ENCODE results near the gene SPATA6L. TPM values are rescaled to one million over a fixed set of nuclear protein-coding genes. Genes with fewer than 3 reads are reported as not detected.
"Not testable (repeated sequence)": the region's sequence is repeated elsewhere in the genome, so short reads cannot be mapped to it uniquely, and the experiment has no call there.

SPATA6L gene
- total and polyA plus RNA-seq, 9 of the 15 experiments (the other 6 are each of a cell fraction or from before 2014, with no cell fraction given), result 0.03 to 1.00 (median 0.08) TPM; not detected in 4

GRCh38 chr9:4661165-4661564, 5.1 kb downstream of the SPATA6L start:
- in situ Hi-C loops (cut with MboI) (no loop called here), intact Hi-C loops (cut with micrococcal nuclease) (loop anchor here (5.0 kb wide), 1 partner anchor 326 kb away; the partner anchor contains the start of gene JAK2)
- ATAC-seq (no peak), FAIRE-seq (no peak), DNase-seq (ENCODE audit: extremely low read depth in 1 of 4, low spot score in 3 of 4) (no peak)
- H3K27me3 ChIP-seq (ENCODE audit: control insufficient read depth in 2 of 2, insufficient read depth in 2 of 2, low read length in 2 of 2), result no peaks in the 10 kb centered on the region
- POLR2A ChIA-PET, result no interaction called here
- no peak overlapping the region for H3K4me2 ChIP-seq (ENCODE audit: insufficient read depth, low read length)
- peaks cover 14% of the 10 kb centered on the region for H3K79me2 ChIP-seq (ENCODE audit: control insufficient read depth, insufficient read depth, low read length)
- no peaks in the 10 kb centered on the region for H3K9me1 ChIP-seq (ENCODE audit: control insufficient read depth, insufficient read depth, low read length)
- BruUV-seq (replicated peaks), result no TSS peak
- no peaks in the 10 kb centered on the region for H4K20me1 ChIP-seq (replicated peaks; ENCODE audit: control insufficient read depth, insufficient read depth, low read length)
- H3K9me3 ChIP-seq (replicated peaks; ENCODE audit: control insufficient read depth, insufficient read depth, low read depth, low read length), result no peaks in the 10 kb centered on the region
- CTCF ChIA-PET (ENCODE audit: low intra/inter-chr PET ratio), result no interaction called here
- no peak overlapping the region for H3K27ac ChIP-seq (ENCODE audit: extremely low read depth, low read depth, low read length)
- no peak overlapping the region for H2AFZ ChIP-seq (ENCODE audit: low read depth, low read length)
- 11% methylated on average over 1 of the region's 1 CpG for WGBS (ENCODE audit: insufficient coverage, low coverage, missing lambda C conversion rate)
- no peak overlapping the region for H3K9ac ChIP-seq (ENCODE audit: insufficient read depth in 1 of 2, low read depth in 2 of 2, low read length in 2 of 2)
- H3K4me3 ChIP-seq, result no peak overlapping the region
- TF ChIP-seq JUN (IDR thresholded peaks at IDR 0.05; ENCODE audit: borderline replicate concordance, low read depth, low read length) (no peak), JUN (CRISPR knock-in tag; IDR thresholded peaks at IDR 0.05; ENCODE audit: borderline replicate concordance) (no peak), MTA2 (IDR thresholded peaks at IDR 0.05; ENCODE audit: low read depth) (no peak), CBX3 (IDR thresholded peaks at IDR 0.05; ENCODE audit: borderline replicate concordance in 1 of 2, low read length in 2 of 2) (no peak), PHF8 (IDR thresholded peaks at IDR 0.05; ENCODE audit: borderline replicate concordance, low read length) (no peak), ZNF232 (CRISPR knock-in tag; IDR thresholded peaks at IDR 0.05) (no peak), POLR2B (IDR thresholded peaks at IDR 0.05; ENCODE audit: low read depth, partially characterized antibody) (no peak), NR2F6 (CRISPR knock-in tag; IDR thresholded peaks at IDR 0.05) (no peak), ZNF507 (tag; conservative IDR thresholded peaks at IDR 0.05) (no peak), HDAC3 (IDR thresholded peaks at IDR 0.05; ENCODE audit: borderline replicate concordance, partially characterized antibody) (no peak), ZNF778 (CRISPR knock-in tag; IDR thresholded peaks at IDR 0.05) (no peak)
- TF ChIP-seq, protein P1, sequence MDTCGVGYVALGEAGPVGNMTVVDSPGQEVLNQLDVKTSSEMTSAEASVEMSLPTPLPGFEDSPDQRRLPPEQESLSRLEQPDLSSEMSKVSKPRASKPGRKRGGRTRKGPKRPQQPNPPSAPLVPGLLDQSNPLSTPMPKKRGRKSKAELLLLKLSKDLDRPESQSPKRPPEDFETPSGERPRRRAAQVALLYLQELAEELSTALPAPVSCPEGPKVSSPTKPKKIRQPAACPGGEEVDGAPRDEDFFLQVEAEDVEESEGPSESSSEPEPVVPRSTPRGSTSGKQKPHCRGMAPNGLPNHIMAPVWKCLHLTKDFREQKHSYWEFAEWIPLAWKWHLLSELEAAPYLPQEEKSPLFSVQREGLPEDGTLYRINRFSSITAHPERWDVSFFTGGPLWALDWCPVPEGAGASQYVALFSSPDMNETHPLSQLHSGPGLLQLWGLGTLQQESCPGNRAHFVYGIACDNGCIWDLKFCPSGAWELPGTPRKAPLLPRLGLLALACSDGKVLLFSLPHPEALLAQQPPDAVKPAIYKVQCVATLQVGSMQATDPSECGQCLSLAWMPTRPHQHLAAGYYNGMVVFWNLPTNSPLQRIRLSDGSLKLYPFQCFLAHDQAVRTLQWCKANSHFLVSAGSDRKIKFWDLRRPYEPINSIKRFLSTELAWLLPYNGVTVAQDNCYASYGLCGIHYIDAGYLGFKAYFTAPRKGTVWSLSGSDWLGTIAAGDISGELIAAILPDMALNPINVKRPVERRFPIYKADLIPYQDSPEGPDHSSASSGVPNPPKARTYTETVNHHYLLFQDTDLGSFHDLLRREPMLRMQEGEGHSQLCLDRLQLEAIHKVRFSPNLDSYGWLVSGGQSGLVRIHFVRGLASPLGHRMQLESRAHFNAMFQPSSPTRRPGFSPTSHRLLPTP (IDR thresholded peaks at IDR 0.05; ENCODE audit: borderline replicate concordance, extremely low read depth, insufficient read length), result no peak
- no peaks in the 10 kb centered on the region for H3K36me3 ChIP-seq (ENCODE audit: control insufficient read depth, insufficient read depth, low read length)
- H3K4me1 ChIP-seq (replicated peaks in 1 of 2; ENCODE audit: control insufficient read depth in 2 of 2, insufficient read depth in 2 of 2, low read length in 2 of 2), result peaks cover 10 to 16% of the 10 kb centered on the region in 2 experiments; a peak in 4 of 5 replicates

- H3K27me3 ChIP-seq (ENCODE audit: control insufficient read depth in 2 of 2, insufficient read depth in 2 of 2, low read length in 2 of 2); DNase-seq (ENCODE audit: extremely low read depth in 1 of 4, low spot score in 3 of 4); H3K4me3 ChIP-seq; H2AFZ ChIP-seq (ENCODE audit: low read depth, low read length); H3K9me3 ChIP-seq (replicated peaks; ENCODE audit: control insufficient read depth, insufficient read depth, low read depth, low read length); in situ Hi-C loops (cut with MboI); FAIRE-seq; ATAC-seq; H3K9ac ChIP-seq (ENCODE audit: insufficient read depth in 1 of 2, low read depth in 2 of 2, low read length in 2 of 2); H3K27ac ChIP-seq (ENCODE audit: extremely low read depth, low read depth, low read length); H4K20me1 ChIP-seq (replicated peaks; ENCODE audit: control insufficient read depth, insufficient read depth, low read length); H3K4me2 ChIP-seq (ENCODE audit: insufficient read depth, low read length); CTCF ChIA-PET (ENCODE audit: low intra/inter-chr PET ratio); H3K36me3 ChIP-seq (ENCODE audit: control insufficient read depth, insufficient read depth, low read length); POLR2A ChIA-PET; H3K9me1 ChIP-seq (ENCODE audit: control insufficient read depth, insufficient read depth, low read length); BruUV-seq (replicated peaks): not testable (repeated sequence)
- intact Hi-C loops (cut with micrococcal nuclease), result loop anchor here (5.0 kb wide), 1 partner anchor 327 kb away; the partner anchor contains the start of gene JAK2
- Histone ChIP-seq H3K79me2 (ENCODE audit: control insufficient read depth, insufficient read depth, low read length) (peaks cover 14% of the 10 kb centered on the region), H3K4me1 (replicated peaks in 1 of 2; ENCODE audit: control insufficient read depth in 2 of 2, insufficient read depth in 2 of 2, low read length in 2 of 2) (peaks cover 10 to 14% of the 10 kb centered on the region in 2 experiments; a peak in 4 of 5 replicates)
- WGBS (ENCODE audit: insufficient coverage, low coverage, missing lambda C conversion rate), result 9% methylated on average over 3 of the region's 5 CpGs
Measured at GRCh38 chr9:4660665-4661064, 5.6 kb downstream of the SPATA6L start.

All from K562 (cell line).